MCF 10A (cell line): ENCODE results near the gene CCDC188. TPM values are rescaled to one million over a fixed set of nuclear protein-coding genes. Genes with fewer than 3 reads are reported as not detected.

Source experiments
- BruUV-seq: library from RNA; stranded (reverse); fragments of 400-500 nt; replicated peaks from 2 replicates; lab custom pipeline; 2021; lab: Mats Ljungman, UMichigan
- CTCF ChIA-PET: fragments of 300-600 bp; sonication (Branson Sonifier 250); formaldehyde crosslinking; extraction: SDS; loops from one replicate; lab custom pipeline; 2021; ENCODE audit warnings: antibody characterized with exemption, inconsistent platforms; lab: Yijun Ruan, JAX
- POLR2A ChIA-PET: fragments of 300-600, 350-650 bp; sonication (Branson Sonifier 250); formaldehyde crosslinking; extraction: SDS; loops from one replicate; lab custom pipeline; 2020; ENCODE audit warnings: antibody characterized with exemption, inconsistent platforms; lab: Yijun Ruan, JAX
- DNase-seq: peaks from one replicate; pipeline ENCODE4 v3.0.0-alpha.2; 2018; ENCODE audit not compliant: unreplicated experiment
- H3K27ac Mint-ChIP-seq: one replicate; pipeline ENCODE4 v1.8.0; 2022; ENCODE audit warnings: mild to moderate bottlenecking, low read depth, mixed read lengths; ENCODE audit not compliant: unreplicated experiment
- H3K27me3 Mint-ChIP-seq: one replicate; pipeline ENCODE4 v1.8.0; 2022; ENCODE audit warnings: mixed read lengths; ENCODE audit not compliant: insufficient read depth, unreplicated experiment
- H3K36me3 Mint-ChIP-seq: one replicate; pipeline ENCODE4 v1.8.0; 2022; ENCODE audit warnings: mild to moderate bottlenecking, moderate library complexity, mixed read lengths; ENCODE audit not compliant: insufficient read depth, unreplicated experiment
- H3K4me1 Mint-ChIP-seq: one replicate; pipeline ENCODE4 v1.8.0; 2022; ENCODE audit warnings: mixed read lengths; ENCODE audit not compliant: insufficient read depth, unreplicated experiment
- H3K4me3 Mint-ChIP-seq: one replicate; pipeline ENCODE4 v1.8.0; 2022; ENCODE audit warnings: mild to moderate bottlenecking, moderate library complexity, mixed read lengths; ENCODE audit not compliant: unreplicated experiment
- H3K9me3 Mint-ChIP-seq: one replicate; pipeline ENCODE4 v1.8.0; 2022; ENCODE audit warnings: mixed read lengths; ENCODE audit not compliant: unreplicated experiment
- CTCF ChIP-seq: fragments of 200-600 bp; IDR thresholded peaks from one replicate; pipeline ENCODE4 v1.8.0; 2022; ENCODE audit warnings: antibody characterized with exemption, mild to moderate bottlenecking; ENCODE audit not compliant: unreplicated experiment
- intact Hi-C: fragments of 100-400 bp; cut with micrococcal nuclease; formaldehyde crosslinking; loops from 2 replicates; pipeline ENCODE4 v1.14.1; 2022
- total RNA-seq: library from RNA; stranded (reverse); gene quantifications from 2 replicates; pipeline ENCODE4 v1.2.3, GENCODE V29; 2022

Gene CCDC188
- total RNA-seq, 1 experiment from 2014 or later, result 0.70 TPM

DNA sequence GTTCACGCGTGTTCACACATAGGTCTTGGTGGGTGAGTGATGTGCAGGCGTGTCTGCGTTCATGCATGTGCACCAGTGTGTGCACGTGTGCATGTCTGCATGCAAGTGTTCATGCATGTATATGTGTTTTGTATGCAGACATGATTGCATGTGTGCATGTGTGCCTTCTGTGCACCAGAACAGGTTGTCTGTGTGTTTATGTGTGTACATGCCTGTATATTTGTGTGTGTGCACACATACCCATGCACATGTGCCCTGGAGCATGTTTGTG, 14.3 kb downstream of the CCDC188 start:
- CTCF ChIA-PET, result no interaction called here
- Mint-ChIP-seq H3K27me3 (no peaks in the 10 kb centered on the region), H3K9me3 (no peaks in the 10 kb centered on the region), H3K4me3 (no peak overlapping the region), H3K4me1 (no peaks in the 10 kb centered on the region), H3K36me3 (peaks cover 7% of the 10 kb centered on the region), H3K27ac (no peak overlapping the region)
- TF ChIP-seq CTCF, result no peak
- POLR2A ChIA-PET, result no interaction called here
- BruUV-seq, result no TSS peak
- intact Hi-C loops, result no loop called here
- no peak for DNase-seq

- ChIA-PET POLR2A (interaction anchor here (0.6 kb wide), 1 partner anchor 19 kb away, joined by 3 read pairs; the partner anchor contains the start of gene TRMT2A), CTCF (interaction anchor here (1.6 kb wide), 1 partner anchor 21 kb away, joined by 4 read pairs; no protein-coding TSS in a partner anchor)
- no peaks in the 10 kb centered on the region for H3K27me3 Mint-ChIP-seq
- no TSS peak for BruUV-seq
- TF ChIP-seq CTCF, result no peak
- no peak for DNase-seq
- intact Hi-C loops, result no loop called here
- H3K4me3 Mint-ChIP-seq, result no peak overlapping the region
- peak overlapping the region; percentile 42 for H3K27ac Mint-ChIP-seq
- no peaks in the 10 kb centered on the region for H3K4me1 Mint-ChIP-seq
- H3K36me3 Mint-ChIP-seq, result peaks cover 7% of the 10 kb centered on the region
- H3K9me3 Mint-ChIP-seq, result no peaks in the 10 kb centered on the region
Observed at GRCh38 chr22:20135806-20136602, 14.9 kb downstream of the CCDC188 start.

DNA sequence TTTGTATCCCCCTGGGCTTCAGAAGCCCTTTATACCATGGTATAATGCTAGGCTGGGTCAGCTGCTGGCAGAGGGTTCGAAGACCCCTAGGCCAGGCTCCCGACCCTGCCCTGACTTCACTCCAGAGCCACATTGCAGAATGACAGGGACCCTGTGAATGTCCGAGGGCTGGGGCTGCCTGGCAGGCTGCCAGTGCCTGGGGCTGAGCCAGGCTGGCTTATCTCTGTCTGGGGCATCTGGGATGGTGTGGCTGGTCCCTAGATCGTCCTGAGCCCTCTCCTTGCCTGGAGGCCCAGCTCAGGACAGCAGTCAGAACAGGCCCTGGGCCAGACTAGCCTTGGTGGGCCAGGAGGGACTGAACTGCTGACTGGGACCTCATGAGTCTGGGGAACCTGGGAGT, 15.6 kb downstream of the CCDC188 start:
- Mint-ChIP-seq H3K4me1 (no peaks in the 10 kb centered on the region), H3K27ac (peak overlapping the region; percentile 42), H3K36me3 (peaks cover 7% of the 10 kb centered on the region), H3K4me3 (no peak overlapping the region), H3K27me3 (no peaks in the 10 kb centered on the region), H3K9me3 (no peaks in the 10 kb centered on the region)
- intact Hi-C loops, result no loop called here
- no peak for DNase-seq
- BruUV-seq, result no TSS peak
- ChIA-PET POLR2A (interaction anchor here (0.6 kb wide), 1 partner anchor 18 kb away, joined by 3 read pairs; the partner anchor contains the start of gene TRMT2A), CTCF (interaction anchor here (1.6 kb wide), 1 partner anchor 22 kb away, joined by 4 read pairs; no protein-coding TSS in a partner anchor)
- no peak for TF ChIP-seq CTCF

DNA sequence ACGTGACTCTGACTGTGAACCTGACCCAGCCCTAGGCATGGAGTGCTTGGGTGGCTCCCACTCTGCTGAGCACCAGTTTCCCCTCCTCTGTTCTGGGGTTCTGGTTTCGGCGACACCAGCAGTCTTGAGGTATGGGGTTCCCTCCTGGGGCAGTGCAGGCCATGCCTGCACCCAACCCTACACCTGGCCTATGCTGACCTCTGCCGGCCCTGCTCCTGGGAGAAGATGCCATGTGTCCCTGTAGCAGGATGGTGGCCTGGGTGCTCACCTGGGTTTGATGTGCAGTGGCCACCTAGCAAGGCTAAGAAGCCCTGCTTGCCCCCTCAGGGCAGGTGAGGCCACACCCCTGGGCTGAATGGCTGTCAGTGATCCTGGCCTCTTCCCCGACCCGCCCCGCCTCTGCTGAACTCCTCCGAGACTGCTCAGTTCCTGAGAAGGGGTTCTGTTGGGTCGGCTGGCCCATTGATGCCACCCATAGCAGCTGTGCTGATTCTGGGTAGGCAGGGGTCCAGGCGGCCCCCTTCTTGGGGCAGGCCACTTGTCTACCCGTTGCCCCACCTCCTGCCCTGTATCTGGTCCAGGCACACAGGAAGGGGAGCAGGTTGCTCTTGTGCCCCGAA, 16.8 kb downstream of the CCDC188 start:
- no peak for DNase-seq
- intact Hi-C loops, result no loop called here
- no peak for TF ChIP-seq CTCF
- ChIA-PET CTCF (no interaction called here), POLR2A (no interaction called here)
- H3K9me3 Mint-ChIP-seq, result no peaks in the 10 kb centered on the region
- no peaks in the 10 kb centered on the region for H3K36me3 Mint-ChIP-seq
- no peaks in the 10 kb centered on the region for H3K27me3 Mint-ChIP-seq
- no peak overlapping the region for H3K27ac Mint-ChIP-seq
- no TSS peak for BruUV-seq
- H3K4me3 Mint-ChIP-seq, result peak overlapping the region; percentile 71
- H3K4me1 Mint-ChIP-seq, result no peaks in the 10 kb centered on the region
